ENCODE measurements around the gene CKMT1A.
"Not testable (repeated sequence)": the region's sequence is repeated elsewhere in the genome, so short reads cannot be mapped to it uniquely, and the experiment has no call there.

Gene CKMT1A

DNA sequence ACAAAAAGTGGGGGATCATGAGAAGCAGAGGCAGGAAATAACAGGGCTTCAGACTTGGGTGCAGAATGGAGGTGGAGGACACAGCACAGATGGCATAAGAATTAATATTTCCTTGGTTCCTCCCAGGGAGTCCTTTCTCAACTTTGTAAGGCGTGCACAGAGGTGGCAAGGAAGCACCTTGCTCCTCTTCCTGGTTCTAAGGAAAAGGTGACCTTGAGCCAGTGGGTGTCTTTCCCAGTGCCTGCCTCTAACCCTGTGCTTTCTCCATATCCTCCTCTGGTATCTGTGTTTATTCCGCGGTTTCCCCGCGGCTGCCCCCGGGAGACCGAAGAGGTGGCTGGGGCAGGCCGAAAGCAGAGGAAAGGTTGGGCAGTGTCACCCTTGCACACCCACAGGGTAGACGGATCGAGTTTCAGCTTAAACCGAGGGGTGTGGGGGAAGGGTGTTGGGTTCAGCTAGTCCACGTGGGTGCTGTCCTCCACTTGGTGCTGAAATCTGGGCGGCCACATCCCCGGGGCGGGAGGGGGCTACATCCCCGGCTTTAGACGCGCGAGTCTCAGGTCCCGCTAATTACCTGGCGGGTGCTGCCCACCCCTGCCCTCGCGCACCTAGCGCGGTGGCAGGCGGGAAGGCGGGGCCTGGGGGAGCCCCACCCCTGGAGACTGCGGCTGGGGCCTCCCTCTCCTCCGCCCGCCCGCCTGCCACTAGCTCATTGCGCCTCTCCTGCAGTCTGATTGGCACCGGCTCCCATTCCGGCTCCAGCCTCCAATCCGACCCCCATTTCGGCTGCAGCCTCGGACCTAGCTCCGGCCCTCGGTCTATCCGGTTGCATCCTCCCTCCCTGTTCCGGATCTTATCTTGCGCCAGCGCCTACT is at the start of gene CKMT1A:
CKMT1A (plus strand) TSS at position 712 of the 875 bp plus-strand sequence. CDS start 192 bp downstream, outside the sequence.
- H3K4me3 Mint-ChIP-seq, H3K9me3 Mint-ChIP-seq, H3K4me1 Mint-ChIP-seq, H3K27me3 Mint-ChIP-seq, H3K36me3 Mint-ChIP-seq, H3K27ac Mint-ChIP-seq: not testable (repeated sequence)

DNA sequence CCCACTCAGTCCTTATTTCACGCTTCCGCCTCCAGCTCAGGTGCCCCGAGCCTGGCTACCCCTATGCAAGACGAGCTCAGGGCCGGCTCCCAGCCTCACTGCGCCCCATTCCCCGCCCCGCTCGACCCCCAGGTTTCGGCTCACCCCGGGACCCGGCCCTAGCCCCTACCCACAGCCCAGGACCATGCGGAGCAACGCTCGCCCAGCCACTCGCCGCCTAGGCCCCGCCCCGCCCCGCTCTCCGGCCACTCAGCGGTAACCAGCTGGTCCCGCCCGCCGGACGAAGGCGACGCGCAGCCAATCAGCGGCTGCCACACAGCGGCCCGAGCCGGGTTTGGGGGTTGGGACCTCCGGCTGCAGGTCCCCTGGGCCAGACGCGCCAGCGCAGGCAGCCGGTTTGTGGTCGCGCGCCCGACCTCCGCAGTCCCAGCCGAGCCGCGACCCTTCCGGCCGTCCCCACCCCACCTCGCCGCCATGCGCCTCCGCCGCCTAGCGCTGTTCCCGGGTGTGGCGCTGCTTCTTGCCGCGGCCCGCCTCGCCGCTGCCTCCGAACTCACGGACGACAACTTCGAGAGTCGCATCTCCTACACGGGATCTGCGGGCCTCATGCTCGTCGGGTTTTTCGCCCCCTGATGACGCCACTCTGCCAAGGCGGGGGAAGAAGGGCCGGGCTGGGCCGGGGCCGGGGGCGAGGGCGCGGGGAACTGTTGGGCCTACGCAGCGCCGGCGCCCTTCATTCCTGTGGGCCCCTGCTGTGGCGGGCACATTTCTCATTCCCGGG is 44.8 kb upstream of the CKMT1A start, which contains the start of gene CATSPER2:
CATSPER2 (minus strand) TSS at position 196 of the 781 bp plus-strand sequence. CDS start 783 bp downstream, outside the sequence.
- H3K9me3 Mint-ChIP-seq: no peaks in the 10 kb centered on the region
- no peak within 1 kb of the TSS for H3K27ac Mint-ChIP-seq
- peaks cover 18% of the 10 kb centered on the region for H3K36me3 Mint-ChIP-seq
- H3K4me3 Mint-ChIP-seq: no peak within 1 kb of the TSS
- H3K27me3 Mint-ChIP-seq: no peaks in the 10 kb centered on the region
- no peaks in the 10 kb centered on the region for H3K4me1 Mint-ChIP-seq

DNA sequence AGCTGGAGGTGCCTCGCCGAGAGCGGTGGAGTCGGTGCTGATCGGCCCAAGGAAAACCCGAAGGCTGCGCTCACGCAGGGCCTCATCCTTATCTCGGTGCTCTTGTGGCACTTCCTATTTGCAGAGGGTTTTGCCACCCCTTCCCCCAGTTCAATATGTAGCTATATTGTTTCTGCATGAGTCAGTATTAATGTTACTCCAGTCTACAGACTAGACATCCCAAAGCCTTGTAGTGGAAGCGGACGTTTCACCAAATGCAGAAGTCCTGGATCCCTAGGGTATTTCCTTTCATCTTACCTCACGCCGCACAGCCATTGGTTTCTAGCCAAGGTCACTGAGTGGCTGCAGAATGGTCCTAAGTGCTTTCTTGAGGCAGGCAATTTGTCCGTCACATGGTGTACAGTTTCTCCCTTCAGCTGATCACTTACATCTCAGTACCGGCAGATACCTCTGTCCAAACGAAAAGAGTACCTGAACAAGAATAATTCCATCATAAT is 44.2 kb upstream of the CKMT1A start:
- H3K4me3 Mint-ChIP-seq, H3K27ac Mint-ChIP-seq, H3K9me3 Mint-ChIP-seq, H3K4me1 Mint-ChIP-seq, H3K27me3 Mint-ChIP-seq: not testable (repeated sequence)
- peaks cover 18% of the 10 kb centered on the region for H3K36me3 Mint-ChIP-seq

DNA sequence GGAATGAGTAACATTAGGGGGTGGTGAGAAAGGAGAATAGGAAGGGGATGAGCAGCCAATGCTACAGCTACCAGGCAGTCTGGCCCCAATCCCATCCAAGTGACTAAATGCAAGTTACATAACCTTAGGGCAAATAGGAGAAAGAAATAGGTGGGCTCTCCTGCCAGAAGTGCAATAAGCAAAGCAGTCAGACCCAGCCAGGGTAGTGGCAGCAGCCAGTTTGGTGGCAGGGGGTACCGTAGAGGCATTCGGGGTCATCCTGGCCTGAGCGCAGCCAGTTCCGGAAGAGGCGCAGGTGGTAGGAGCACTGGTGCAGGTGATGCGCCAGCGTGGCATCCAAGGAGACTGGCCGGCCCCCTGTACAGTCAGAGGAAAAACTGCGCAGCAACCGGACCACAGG is 33.9 kb upstream of the CKMT1A start:
- not testable (repeated sequence) for H3K27me3 Mint-ChIP-seq

DNA sequence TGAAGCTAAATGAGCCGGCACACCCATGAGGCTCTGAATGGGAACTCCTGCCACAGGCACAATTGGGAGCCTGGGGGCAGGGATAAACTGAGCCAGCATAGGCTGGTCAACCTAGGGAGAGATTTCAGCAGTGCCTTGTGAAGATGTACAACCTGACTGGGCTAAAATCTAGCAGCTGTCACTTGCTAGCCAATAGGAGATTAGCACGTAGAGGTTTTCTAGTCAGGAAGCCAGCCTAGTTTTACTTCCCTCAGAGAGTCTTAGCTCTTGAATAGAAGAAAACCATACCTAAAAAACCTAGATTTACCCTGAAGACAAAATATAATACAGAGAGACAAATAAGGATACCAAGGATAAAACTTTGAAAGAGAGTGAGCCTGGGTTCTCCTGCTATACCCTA is 31.4 kb upstream of the CKMT1A start:
- not testable (repeated sequence) for H3K4me3 Mint-ChIP-seq, H3K27me3 Mint-ChIP-seq, H3K9me3 Mint-ChIP-seq, H3K27ac Mint-ChIP-seq, H3K4me1 Mint-ChIP-seq, H3K36me3 Mint-ChIP-seq

More for the DNA sequence above, 33.9 kb upstream of the CKMT1A start:
- H3K27ac Mint-ChIP-seq, H3K9me3 Mint-ChIP-seq, H3K36me3 Mint-ChIP-seq, H3K4me1 Mint-ChIP-seq, H3K4me3 Mint-ChIP-seq: not testable (repeated sequence)

DNA sequence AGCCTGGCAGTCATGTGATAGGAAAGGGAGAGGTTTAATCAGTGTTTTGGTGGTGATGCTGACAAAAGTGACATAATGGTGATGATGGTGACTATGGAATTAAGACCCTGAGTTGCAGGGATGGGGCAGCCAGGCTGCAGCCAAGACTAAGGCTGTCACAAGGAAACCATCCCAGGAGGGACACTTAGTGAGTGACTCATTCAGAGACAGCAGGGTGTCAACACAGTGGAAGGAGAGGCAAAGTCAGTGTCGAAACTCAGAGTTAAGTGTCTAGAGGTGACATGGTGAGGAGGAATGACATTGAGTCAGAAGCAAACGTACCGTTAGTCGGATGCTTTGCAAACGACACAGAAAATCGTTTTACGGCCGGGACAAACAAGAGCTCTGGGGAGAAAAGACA is 30.3 kb upstream of the CKMT1A start:
- H3K4me3 Mint-ChIP-seq, H3K27me3 Mint-ChIP-seq, H3K27ac Mint-ChIP-seq, H3K9me3 Mint-ChIP-seq, H3K4me1 Mint-ChIP-seq, H3K36me3 Mint-ChIP-seq: not testable (repeated sequence)

DNA sequence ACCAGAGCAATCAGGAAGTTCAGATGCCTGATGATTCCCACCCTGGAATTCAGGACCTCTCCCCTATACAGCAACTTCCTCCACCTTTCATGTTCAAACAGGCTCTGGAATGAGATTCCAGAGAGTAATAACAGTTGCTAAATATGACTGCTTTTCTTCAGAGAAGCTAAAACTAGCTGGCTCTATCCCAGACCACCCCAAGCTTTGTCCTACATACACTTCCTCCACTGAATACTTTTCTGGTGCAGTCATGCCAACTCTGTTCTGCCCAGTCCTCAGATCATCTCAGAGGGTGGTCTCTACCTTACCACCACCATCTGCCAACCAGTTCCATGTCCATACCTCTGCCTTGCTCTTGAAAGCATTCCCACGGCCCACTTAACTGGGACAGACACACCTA is 27.5 kb upstream of the CKMT1A start:
- H3K27me3 Mint-ChIP-seq, H3K36me3 Mint-ChIP-seq, H3K9me3 Mint-ChIP-seq, H3K27ac Mint-ChIP-seq, H3K4me3 Mint-ChIP-seq, H3K4me1 Mint-ChIP-seq: not testable (repeated sequence)

DNA sequence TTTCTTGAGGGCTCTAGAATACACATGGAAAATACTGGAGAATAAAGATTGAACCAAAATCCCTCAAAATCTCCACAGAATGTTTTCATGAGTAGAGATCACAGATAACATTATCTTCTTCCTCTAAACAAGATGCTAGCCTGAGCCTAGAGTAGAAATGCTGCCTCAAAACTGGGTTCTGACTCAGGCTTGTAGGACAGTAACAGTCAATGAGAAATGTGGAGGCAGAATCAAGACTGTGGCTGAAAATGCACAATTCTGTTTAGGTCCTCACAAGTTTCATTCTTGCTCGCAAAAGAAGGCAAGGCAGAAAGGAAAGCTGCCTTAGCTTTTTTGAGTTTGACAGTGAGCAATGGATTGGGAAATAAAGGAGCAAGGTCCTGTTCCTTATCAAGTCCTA is 19.5 kb upstream of the CKMT1A start:
- not testable (repeated sequence) for H3K36me3 Mint-ChIP-seq, H3K27ac Mint-ChIP-seq, H3K4me3 Mint-ChIP-seq, H3K4me1 Mint-ChIP-seq, H3K27me3 Mint-ChIP-seq, H3K9me3 Mint-ChIP-seq

DNA sequence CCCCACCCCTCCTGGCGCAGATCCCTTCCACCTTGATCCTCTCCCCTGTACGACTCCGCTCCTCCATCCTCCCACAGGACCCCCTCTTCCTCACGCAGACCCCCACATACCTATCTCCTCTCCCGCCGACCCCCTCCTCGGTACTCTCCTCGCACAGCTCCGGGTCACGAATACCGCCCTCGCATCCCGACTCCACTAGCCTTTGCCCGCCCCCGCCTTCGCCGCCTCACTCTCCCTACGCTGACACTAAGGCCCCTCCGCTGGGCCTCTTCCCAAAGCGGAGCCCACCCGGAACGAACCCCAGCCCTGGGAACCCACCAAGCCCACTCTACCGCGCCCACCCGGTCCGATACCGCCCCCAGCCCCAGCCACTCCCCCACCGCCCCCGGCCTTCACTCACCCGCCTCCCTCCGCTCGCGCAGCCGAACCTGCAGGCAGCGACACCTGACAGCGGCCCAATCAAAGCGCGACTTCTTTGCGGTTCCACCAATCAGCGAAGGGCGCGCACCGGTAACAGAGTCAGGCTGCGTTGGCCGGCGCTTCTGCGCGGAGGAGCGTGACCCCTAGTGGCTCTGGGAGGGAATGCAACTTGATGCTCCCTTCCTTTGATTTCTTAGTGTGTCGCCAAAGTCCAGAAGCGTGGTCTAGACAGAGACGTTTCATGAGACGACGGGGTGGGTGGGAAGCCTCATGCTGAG is 3.9 kb upstream of the CKMT1A start:
- not testable (repeated sequence) for H3K4me3 Mint-ChIP-seq, H3K9me3 Mint-ChIP-seq, H3K4me1 Mint-ChIP-seq, H3K27me3 Mint-ChIP-seq, H3K36me3 Mint-ChIP-seq, H3K27ac Mint-ChIP-seq

DNA sequence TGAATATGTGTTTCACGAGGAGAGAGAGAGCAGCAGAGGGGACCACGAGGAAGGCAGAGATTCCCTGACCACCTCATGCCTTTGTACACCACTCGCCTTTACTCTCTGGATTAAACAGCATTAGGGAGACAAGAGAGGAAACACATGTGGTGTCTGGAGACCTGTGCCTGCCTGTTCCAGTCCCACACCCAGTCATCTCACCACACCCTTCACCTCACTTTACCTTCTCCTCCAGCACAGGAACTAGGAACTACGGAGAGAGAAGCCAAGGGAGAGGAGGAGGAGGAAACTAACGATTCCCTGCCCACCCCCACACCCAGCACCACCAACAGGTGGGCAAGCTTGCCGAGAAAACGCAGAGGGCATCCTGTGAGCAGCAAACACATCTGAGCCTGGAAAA is 980 bp upstream of the CKMT1A start:
- H3K4me1 Mint-ChIP-seq, H3K27ac Mint-ChIP-seq, H3K27me3 Mint-ChIP-seq, H3K9me3 Mint-ChIP-seq, H3K4me3 Mint-ChIP-seq, H3K36me3 Mint-ChIP-seq: not testable (repeated sequence)

DNA sequence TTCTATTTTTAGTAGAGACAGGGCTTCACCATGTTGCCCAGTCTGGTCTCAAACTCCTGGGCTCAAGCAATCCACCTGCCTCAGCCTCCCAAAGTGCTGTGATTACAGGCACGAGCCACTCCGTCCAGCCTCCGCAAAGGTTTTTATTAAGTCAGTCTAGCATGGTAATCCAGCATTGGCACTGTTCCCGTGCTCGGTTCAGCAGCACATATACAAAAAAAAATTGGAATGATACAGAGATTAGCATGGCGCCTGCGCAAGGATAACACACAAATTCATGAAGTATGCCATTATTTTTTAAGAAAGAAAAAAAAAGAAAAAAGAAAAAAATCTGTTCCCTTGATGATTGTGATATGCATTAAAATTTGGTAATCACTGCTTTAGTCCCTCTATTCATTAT is 8.5 kb downstream of the CKMT1A start:
- Mint-ChIP-seq H3K27ac (no peak overlapping the region), H3K4me3 (no peak overlapping the region), H3K27me3 (peaks cover 2% of the 10 kb centered on the region), H3K36me3 (no peaks in the 10 kb centered on the region), H3K9me3 (no peaks in the 10 kb centered on the region), H3K4me1 (no peaks in the 10 kb centered on the region)

DNA sequence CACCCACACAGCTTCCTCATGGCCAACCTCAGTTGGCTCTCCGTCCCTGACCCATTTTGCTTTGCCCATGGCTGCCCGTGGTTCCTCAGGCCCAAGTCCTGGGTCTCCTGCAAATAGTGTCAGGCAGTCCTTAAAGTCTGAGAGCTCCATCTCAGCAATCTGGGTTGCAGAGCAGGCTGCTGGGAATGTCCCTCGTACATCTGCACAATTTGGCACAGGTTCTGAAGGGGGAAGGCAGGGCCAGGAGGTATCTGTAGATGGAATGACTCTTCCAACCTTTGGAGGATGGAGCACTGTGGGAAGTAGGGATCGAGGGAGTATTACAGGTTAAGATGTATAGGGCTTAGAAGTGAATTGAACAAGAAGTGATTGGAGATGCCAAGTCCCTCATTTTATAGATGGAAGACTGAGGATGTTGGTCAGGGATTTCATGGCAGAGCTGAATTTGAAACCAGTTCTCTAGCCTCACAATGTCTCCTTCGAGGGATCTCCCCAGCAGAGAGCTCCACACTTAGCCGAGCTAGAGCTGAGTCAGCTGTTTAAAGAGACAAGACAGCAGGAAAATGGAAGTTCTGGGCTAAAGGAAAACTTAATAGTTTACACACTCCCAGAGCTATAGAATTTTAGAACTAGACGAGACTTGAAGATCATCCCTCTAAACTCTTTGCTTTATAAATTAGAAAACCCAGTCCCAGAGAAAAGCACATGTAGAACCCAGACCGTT is 9.2 kb downstream of the CKMT1A start:
- Mint-ChIP-seq H3K9me3 (no peaks in the 10 kb centered on the region), H3K27ac (no peak overlapping the region), H3K27me3 (peaks cover 2% of the 10 kb centered on the region), H3K4me3 (no peak overlapping the region), H3K4me1 (no peaks in the 10 kb centered on the region), H3K36me3 (no peaks in the 10 kb centered on the region)

DNA sequence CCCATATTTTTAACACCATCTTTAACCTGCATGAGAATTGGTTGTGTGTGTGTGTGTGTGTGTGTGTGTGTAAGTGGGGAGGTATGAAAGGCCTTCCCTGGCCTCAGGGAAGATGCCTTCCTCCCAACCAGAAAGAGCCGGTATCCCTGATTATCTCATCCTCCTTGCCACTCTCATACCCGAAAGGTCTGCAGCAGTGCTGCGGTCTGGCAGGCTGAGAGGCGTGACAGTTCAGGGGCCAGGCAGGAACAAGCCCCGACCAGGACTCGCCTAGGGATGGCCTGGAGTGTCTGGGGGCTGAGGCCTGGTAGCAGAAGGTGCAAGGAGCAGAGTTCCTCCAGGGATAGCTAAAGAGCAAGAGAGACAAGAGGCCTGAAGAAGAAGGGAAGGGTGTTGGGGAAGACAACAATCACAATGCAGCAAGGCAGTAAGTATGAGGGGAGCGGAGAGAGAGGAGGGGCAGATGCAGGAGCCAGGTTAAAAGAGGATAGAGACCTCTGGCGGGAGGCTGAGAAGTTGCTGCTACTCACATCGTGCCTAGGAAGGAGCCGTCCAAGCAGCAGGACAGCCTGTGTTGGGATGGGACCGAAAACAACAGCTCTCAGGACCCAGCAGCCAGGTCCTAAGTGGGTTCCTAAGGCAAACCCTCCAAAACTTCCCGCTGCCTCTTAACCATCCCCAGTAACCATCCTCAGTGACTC is 16.9 kb downstream of the CKMT1A start:
- H3K27me3 Mint-ChIP-seq, H3K4me3 Mint-ChIP-seq, H3K4me1 Mint-ChIP-seq, H3K27ac Mint-ChIP-seq, H3K9me3 Mint-ChIP-seq, H3K36me3 Mint-ChIP-seq: not testable (repeated sequence)

DNA sequence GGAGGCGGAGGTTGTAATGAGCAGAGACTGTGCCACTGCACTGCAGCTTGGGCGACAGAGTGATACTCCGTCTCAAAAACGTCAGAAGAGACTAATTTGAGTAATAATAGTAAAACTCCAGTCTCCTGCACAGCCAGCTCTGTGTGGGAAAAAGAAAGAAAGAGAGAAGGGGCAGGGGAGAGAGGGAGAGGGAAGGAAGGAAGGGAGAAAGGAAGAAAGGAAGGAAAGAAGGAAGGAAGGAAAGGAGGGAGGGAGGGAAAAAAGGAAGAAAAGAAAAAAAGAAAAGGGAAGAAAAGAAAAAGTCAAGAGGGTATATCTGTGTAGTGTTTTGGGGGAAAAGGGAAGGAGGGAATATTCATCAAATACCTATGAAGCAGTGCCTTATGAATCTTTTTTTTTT is 29.5 kb downstream of the CKMT1A start:
- no peak overlapping the region for H3K27ac Mint-ChIP-seq
- no peaks in the 10 kb centered on the region for H3K9me3 Mint-ChIP-seq
- no peaks in the 10 kb centered on the region for H3K36me3 Mint-ChIP-seq
- H3K4me1 Mint-ChIP-seq: no peaks in the 10 kb centered on the region
- peaks cover 2% of the 10 kb centered on the region for H3K27me3 Mint-ChIP-seq
- no peak overlapping the region for H3K4me3 Mint-ChIP-seq

DNA sequence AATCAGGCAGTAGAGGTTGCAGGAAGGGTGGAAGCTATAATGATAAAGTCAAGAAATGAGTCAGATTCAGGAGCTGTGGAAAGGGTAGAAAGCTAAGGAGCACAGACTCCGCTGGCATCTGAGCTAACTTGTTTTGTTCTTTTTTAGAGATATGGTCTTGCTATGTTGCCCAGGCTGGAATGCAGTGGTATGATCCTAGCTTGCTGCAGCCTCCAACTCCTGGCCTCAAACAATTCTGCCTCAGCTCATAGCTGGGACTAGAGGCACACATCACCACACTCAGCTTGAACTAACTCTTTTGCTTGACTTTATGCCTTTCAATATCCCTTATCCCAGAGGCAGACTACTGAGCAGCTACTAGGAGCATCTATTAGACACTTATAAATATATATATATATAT is 32.6 kb downstream of the CKMT1A start:
- not testable (repeated sequence) for H3K27me3 Mint-ChIP-seq, H3K4me3 Mint-ChIP-seq, H3K27ac Mint-ChIP-seq, H3K4me1 Mint-ChIP-seq, H3K9me3 Mint-ChIP-seq, H3K36me3 Mint-ChIP-seq
